Measurements from ENCODE around the gene KRTAP15-1. TPM values are rescaled to one million over a fixed set of nuclear protein-coding genes. Genes with fewer than 3 reads are reported as not detected.

Gene KRTAP15-1
- total and polyA plus RNA-seq, 10 donors, result not detected

DNA sequence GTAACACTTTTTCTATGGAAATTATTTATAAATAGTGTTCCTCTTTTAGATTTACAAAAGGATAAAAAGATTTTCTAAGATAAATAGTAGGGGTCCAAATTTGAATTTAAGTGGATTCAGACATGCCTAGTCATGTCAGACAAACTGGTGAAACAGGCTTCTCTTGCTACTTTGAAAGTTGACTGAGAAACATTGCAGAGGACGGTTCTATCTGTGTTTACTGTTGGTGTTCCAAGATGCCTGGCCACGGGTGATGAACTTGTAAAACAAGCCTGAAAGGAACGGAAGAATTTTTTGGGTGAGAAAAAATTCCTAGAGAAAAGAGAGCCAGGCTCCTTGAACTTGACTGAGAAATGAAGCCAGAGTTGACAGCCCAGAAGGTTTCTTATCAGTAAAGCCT lies 37.9 kb downstream of the KRTAP15-1 start:
- Histone ChIP-seq H3K9me3 (no peaks in the 10 kb centered on the region), H3K27me3 (replicated peaks in 1 of 7) (no peaks in the 10 kb centered on the region), H3K36me3 (no peaks in the 10 kb centered on the region), H3K4me1 (no peaks in the 10 kb centered on the region), H3K27ac (no peak overlapping the region), H3K4me3 (no peak overlapping the region)
- no peak for DNase-seq
- TF ChIP-seq POLR2AphosphoS5 (IDR thresholded peaks at IDR 0.05) (no peak), POLR2A (IDR thresholded peaks at IDR 0.05) (no peak)
- TF ChIP-seq, protein P1, sequence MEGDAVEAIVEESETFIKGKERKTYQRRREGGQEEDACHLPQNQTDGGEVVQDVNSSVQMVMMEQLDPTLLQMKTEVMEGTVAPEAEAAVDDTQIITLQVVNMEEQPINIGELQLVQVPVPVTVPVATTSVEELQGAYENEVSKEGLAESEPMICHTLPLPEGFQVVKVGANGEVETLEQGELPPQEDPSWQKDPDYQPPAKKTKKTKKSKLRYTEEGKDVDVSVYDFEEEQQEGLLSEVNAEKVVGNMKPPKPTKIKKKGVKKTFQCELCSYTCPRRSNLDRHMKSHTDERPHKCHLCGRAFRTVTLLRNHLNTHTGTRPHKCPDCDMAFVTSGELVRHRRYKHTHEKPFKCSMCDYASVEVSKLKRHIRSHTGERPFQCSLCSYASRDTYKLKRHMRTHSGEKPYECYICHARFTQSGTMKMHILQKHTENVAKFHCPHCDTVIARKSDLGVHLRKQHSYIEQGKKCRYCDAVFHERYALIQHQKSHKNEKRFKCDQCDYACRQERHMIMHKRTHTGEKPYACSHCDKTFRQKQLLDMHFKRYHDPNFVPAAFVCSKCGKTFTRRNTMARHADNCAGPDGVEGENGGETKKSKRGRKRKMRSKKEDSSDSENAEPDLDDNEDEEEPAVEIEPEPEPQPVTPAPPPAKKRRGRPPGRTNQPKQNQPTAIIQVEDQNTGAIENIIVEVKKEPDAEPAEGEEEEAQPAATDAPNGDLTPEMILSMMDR (IDR thresholded peaks at IDR 0.05 in 8 of 11, conservative IDR thresholded peaks at IDR 0.05 in 3 of 11), result no peak
- intact Hi-C loops (cut with DNase I; ENCODE audit: low total_unique reads), result no loop called here
- 45 to 73% (median 57%) methylated on average over 3 of the region's 3 CpGs for WGBS, 5 donors

DNA sequence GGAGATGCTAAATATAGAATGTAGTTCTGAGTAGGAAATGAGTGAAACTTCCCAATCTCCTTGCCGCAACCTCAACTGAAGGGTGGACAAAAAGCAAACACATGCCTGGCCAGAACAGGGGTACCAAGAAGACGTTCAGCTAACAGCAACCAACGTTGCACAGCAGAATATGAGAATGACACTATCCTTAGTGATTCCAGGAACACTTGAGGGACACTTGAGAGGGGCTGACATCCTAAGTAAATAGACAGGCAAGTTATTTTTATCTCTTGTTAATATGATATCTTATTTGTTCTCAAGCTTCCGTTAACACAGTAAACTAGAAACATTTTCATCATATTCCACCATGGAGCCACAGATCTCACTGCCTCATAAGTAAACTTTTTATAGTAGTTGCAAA lies 39.2 kb downstream of the KRTAP15-1 start:
- no peak for TF ChIP-seq POLR2A (IDR thresholded peaks at IDR 0.05)
- no peak for TF ChIP-seq POLR2AphosphoS5 (IDR thresholded peaks at IDR 0.05)
- TF ChIP-seq, protein P1 (IDR thresholded peaks at IDR 0.05 in 8 of 11, conservative IDR thresholded peaks at IDR 0.05 in 3 of 11), result no peak
- no peaks in the 10 kb centered on the region for H3K9me3 ChIP-seq
- H3K4me3 ChIP-seq, result no peak overlapping the region
- intact Hi-C loops (cut with DNase I; ENCODE audit: low total_unique reads), result no loop called here
- no peaks in the 10 kb centered on the region for H3K36me3 ChIP-seq
- WGBS, 5 donors, result 35 to 51% (median 44%) methylated on average over 4 of the region's 4 CpGs
- DNase-seq, result no peak
- no peak overlapping the region for H3K27ac ChIP-seq
- H3K27me3 ChIP-seq (replicated peaks in 1 of 7), result no peaks in the 10 kb centered on the region
- no peaks in the 10 kb centered on the region for H3K4me1 ChIP-seq

DNA sequence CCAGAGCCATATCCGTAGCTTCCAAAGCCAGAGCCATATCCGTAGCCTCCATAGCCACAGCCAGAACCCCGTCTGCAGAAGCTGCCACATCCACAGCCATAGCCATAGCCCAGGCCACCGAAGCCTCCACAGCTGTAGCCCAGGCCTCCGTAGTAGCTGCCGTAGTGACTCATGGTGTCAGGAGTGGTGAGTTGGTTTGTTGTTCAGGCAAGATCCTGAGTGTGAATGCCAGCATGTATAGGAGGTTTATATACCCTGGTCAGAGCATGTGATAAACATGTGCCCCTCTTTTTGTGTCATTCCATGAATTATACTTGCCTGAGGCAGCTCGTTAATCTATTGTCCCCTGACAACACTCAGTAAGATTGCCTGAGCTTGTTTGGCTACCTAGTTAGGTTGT lies 40.1 kb downstream of the KRTAP15-1 start, which contains the start of gene KRTAP19-1:
TSS of gene KRTAP19-1 (minus strand) at position 223 of the 400 bp plus-strand sequence. CDS start at position 173, 50 bp downstream.
- Histone ChIP-seq H3K4me1 (no peaks in the 10 kb centered on the region), H3K27me3 (replicated peaks in 1 of 7) (no peaks in the 10 kb centered on the region), H3K9me3 (peaks cover 0 to 4% (median under 1%) of the 10 kb centered on the region in 8 donors), H3K4me3 (no peak within 1 kb of the TSS), H3K27ac (no peak within 1 kb of the TSS), H3K36me3 (no peaks in the 10 kb centered on the region)
- TF ChIP-seq POLR2AphosphoS5 (IDR thresholded peaks at IDR 0.05) (no peak), POLR2A (IDR thresholded peaks at IDR 0.05) (no peak)
- TF ChIP-seq, protein P1 (IDR thresholded peaks at IDR 0.05 in 8 of 11, conservative IDR thresholded peaks at IDR 0.05 in 3 of 11), result no peak
- no peak for DNase-seq
- intact Hi-C loops (cut with DNase I; ENCODE audit: low total_unique reads), result no loop called here
- WGBS, 5 donors, result 85 to 90% (median 86%) methylated on average over 5 to 7 of the region's 7 CpGs

DNA sequence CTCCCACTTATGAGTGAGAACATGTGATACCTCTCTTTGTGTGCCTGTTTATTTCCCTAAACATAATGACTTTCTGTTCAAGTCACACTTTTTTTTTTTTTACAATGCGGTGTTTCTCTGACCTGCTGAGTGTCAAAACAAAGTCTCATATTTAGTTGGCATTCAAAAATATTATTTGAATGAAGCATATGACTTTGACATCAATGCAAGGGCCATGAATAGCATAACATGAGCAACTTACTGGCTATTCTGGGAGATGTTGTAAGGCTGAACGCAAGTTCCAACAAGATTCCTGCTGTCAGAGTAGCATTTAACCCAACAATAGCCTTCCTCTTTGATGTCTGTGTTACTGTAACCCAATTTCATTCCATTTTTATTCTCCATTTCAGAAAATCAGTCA lies 42.1 kb downstream of the KRTAP15-1 start:
- Histone ChIP-seq H3K36me3 (no peaks in the 10 kb centered on the region), H3K9me3 (peaks cover 0 to 24% (median 16%) of the 10 kb centered on the region in 8 donors), H3K4me3 (no peak overlapping the region), H3K27ac (no peak overlapping the region), H3K4me1 (no peaks in the 10 kb centered on the region), H3K27me3 (replicated peaks in 1 of 7) (no peaks in the 10 kb centered on the region)
- DNase-seq, result no peak
- intact Hi-C loops (cut with DNase I; ENCODE audit: low total_unique reads), result no loop called here
- no peak for TF ChIP-seq POLR2AphosphoS5 (IDR thresholded peaks at IDR 0.05)
- TF ChIP-seq, protein P1 (IDR thresholded peaks at IDR 0.05 in 8 of 11, conservative IDR thresholded peaks at IDR 0.05 in 3 of 11), result no peak
- no peak for TF ChIP-seq POLR2A (IDR thresholded peaks at IDR 0.05)
- WGBS, 5 donors, result 71 to 85% (median 76%) methylated on average over 2 of the region's 2 CpGs
